SK-N-SH treated with all-trans-retinoic acid at 6 μM for 48 hours (cell line): ENCODE measurements around the gene SLC27A5.
A peak's percentile ranks its signal among the peaks of the same experiment; 100 is the strongest.

Experiments used
- ATAC-seq: fragments of 200-7000 bp; cut with Tn5 transposase; 3 replicates; pipeline ENCODE4 v1.9.1; 2020; ENCODE audit warnings: mild to moderate bottlenecking, moderate library complexity
- ARNTL ChIP-seq: fragments of 450-650 bp; formaldehyde crosslinking; IDR thresholded peaks from 2 replicates; pipeline ENCODE4 v1.5.0; 2020; ENCODE audit warnings: low read depth, mild to moderate bottlenecking, moderate library complexity, borderline replicate concordance
- BACH2 ChIP-seq: fragments of 250-450 bp; sonication (Bioruptor Pico); IDR thresholded peaks from 2 replicates; pipeline ENCODE4 v1.9.0; 2021; ENCODE audit warnings: mild to moderate bottlenecking, borderline replicate concordance
- CSDC2 ChIP-seq: fragments of 250-450 bp; sonication (Bioruptor Pico); IDR thresholded peaks from 2 replicates; pipeline ENCODE4 v1.5.0; 2020; ENCODE audit warnings: mild to moderate bottlenecking, moderate library complexity
- ESRRG ChIP-seq: fragments of 250-450 bp; sonication (Bioruptor Pico); IDR thresholded peaks from 2 replicates; pipeline ENCODE4 v1.6.1; 2021; ENCODE audit warnings: mild to moderate bottlenecking
- GLIS3 ChIP-seq: fragments of 250-450 bp; sonication (Bioruptor Pico); IDR thresholded peaks from 2 replicates; pipeline ENCODE4 v1.5.0; 2020; ENCODE audit warnings: mild to moderate bottlenecking, moderate library complexity
- ISL1 ChIP-seq: fragments of 250-450 bp; sonication (Bioruptor Pico); IDR thresholded peaks from 2 replicates; pipeline ENCODE4 v2.1.2; 2022; ENCODE audit warnings: mild to moderate bottlenecking, moderate library complexity
- OSR1 ChIP-seq: fragments of 250-450 bp; sonication (Bioruptor Pico); IDR thresholded peaks from 2 replicates; pipeline ENCODE4 v1.8.0; 2022; ENCODE audit warnings: moderate library complexity, mild to moderate bottlenecking, inconsistent platforms
- POU6F1 ChIP-seq: fragments of 250-450 bp; sonication (Bioruptor Pico); IDR thresholded peaks from 2 replicates; pipeline ENCODE4 v1.8.0; 2021; ENCODE audit warnings: low read depth, mild to moderate bottlenecking, moderate library complexity, borderline replicate concordance
- PPARA ChIP-seq: fragments of 250-450 bp; sonication (Bioruptor Pico); IDR thresholded peaks from 2 replicates; pipeline ENCODE4 v1.5.0; 2020; ENCODE audit warnings: mild to moderate bottlenecking, borderline replicate concordance
- RARB ChIP-seq: fragments of 250-450 bp; sonication (Bioruptor Pico); IDR thresholded peaks from 2 replicates; pipeline ENCODE4 v1.8.0; 2021; ENCODE audit warnings: mild to moderate bottlenecking, moderate library complexity
- SNAI2 ChIP-seq: fragments of 250-450 bp; sonication (Bioruptor Pico); IDR thresholded peaks from 2 replicates; pipeline ENCODE4 v1.5.0; 2020; ENCODE audit warnings: mild to moderate bottlenecking, moderate library complexity
- TCF4 ChIP-seq: fragments of 250-450 bp; sonication (Bioruptor Pico); IDR thresholded peaks from 2 replicates; pipeline ENCODE4 v1.8.0; 2021; ENCODE audit warnings: mild to moderate bottlenecking, moderate library complexity, borderline replicate concordance
- TOX ChIP-seq: fragments of 250-450 bp; sonication (Bioruptor Pico); IDR thresholded peaks from 2 replicates; pipeline ENCODE4 v1.8.0; 2021; ENCODE audit warnings: mild to moderate bottlenecking, moderate library complexity, borderline replicate concordance
- TSHZ2 ChIP-seq: fragments of 250-450 bp; sonication (Bioruptor Pico); IDR thresholded peaks from 2 replicates; pipeline ENCODE4 v1.5.0; 2020; ENCODE audit warnings: mild to moderate bottlenecking, moderate library complexity
- ZC3H10 ChIP-seq: fragments of 250-450 bp; sonication (Bioruptor Pico); IDR thresholded peaks from 2 replicates; pipeline ENCODE4 v1.5.1; 2021; ENCODE audit warnings: mild to moderate bottlenecking, moderate library complexity
- ZFP3 ChIP-seq: fragments of 250-450 bp; sonication (Bioruptor Pico); IDR thresholded peaks from 2 replicates; pipeline ENCODE4 v1.5.0; 2020; ENCODE audit warnings: mild to moderate bottlenecking, moderate library complexity
- ZFP30 ChIP-seq: fragments of 450-650 bp; formaldehyde crosslinking; IDR thresholded peaks from 2 replicates; pipeline ENCODE4 v1.5.0; 2022; ENCODE audit warnings: mild to moderate bottlenecking, moderate library complexity
- ZNF565 ChIP-seq: fragments of 450-650 bp; formaldehyde crosslinking; conservative IDR thresholded peaks from 2 replicates; pipeline ENCODE4 v1.5.0; 2020; ENCODE audit warnings: low read depth, mild to moderate bottlenecking, moderate library complexity
- ZNF70 ChIP-seq: fragments of 450-650 bp; formaldehyde crosslinking; IDR thresholded peaks from 2 replicates; pipeline ENCODE4 v1.5.0; 2020; ENCODE audit warnings: mild to moderate bottlenecking, moderate library complexity
- ZNF8 ChIP-seq: fragments of 450-650 bp; formaldehyde crosslinking; IDR thresholded peaks from 2 replicates; pipeline ENCODE4 v1.5.0; 2020; ENCODE audit warnings: mild to moderate bottlenecking, moderate library complexity
- TF ChIP-seq, protein P1 (sequence below): fragments of 250-450 bp; sonication (Bioruptor Pico); IDR thresholded peaks from 2 replicates; pipeline ENCODE4 v1.5.1; 2021; ENCODE audit warnings: mild to moderate bottlenecking, moderate library complexity
- TF ChIP-seq, protein P2 (sequence below): fragments of 250-450 bp; sonication (Bioruptor Pico); IDR thresholded peaks from 2 replicates; pipeline ENCODE4 v1.8.0; 2020; ENCODE audit warnings: mild to moderate bottlenecking, moderate library complexity, borderline replicate concordance
- TF ChIP-seq, protein P3 (sequence below): fragments of 250-450 bp; sonication (Bioruptor Pico); IDR thresholded peaks from 2 replicates; pipeline ENCODE4 v1.5.1; 2020; ENCODE audit warnings: low read depth, mild to moderate bottlenecking, moderate library complexity

The SLC27A5 gene

DNA sequence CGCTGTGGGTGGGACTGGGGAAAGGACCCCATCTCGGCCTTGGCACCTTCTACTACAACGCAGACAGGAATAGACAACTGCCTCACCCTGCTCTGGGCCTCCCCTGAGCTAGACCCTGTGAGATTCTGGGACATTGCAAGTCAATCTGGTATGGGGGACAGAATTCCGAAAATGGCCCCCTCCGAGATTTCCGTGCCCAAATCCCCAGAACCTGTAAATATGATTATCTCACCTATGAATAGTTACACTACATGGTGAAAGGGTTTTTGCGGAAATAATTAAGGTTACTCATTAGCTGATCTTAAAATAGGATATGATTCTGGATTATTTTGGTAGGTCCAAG is 8.4 kb upstream of the SLC27A5 start:
- ATAC-seq = no peak
- no peak for TF ChIP-seq ARNTL
- TF ChIP-seq, all 23 proteins: peak for 0

DNA sequence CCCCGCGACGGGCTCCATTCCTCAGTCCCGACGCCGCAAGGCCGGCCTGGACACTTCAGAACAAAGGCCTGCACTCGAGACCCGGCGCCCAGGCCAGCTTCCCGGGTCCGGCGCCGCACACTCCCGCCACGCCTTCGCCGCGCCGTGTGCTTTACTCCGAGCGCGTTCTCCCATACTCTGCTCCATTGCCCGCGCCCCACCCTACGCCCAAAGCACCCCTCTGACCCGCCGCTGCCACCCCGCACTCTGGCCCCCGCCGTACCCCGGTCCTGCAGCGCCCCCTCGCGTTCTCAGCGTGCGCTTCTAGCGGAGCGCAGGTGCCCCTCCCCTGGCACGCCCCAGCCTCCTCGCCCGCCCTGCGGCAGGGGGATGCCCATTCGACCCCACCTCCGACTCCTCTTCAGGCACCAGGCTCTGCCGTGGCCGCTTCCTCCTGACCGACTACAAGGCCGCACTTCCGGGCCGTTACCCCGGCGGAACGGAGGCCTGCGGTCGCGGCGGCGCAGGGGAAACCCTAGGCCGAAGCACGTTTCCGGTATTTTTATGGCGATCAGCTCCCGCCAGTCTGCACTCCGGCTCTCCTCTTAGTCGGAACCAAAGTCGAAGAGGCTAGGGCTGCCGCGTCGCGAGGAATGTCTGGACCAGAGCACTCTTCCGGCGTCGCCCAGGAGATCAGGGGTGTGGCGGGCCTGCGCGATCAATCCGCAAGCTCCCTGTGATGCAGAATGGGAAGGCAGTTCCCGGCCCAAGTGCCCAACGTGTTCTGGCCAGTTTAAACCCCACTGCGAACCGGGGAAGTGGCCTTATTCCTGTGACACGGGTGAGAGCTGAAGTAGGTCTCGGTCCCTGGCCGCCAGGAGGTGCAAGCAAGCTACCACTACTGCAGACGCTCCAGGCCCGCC is 7.8 kb upstream of the SLC27A5 start, which contains the start of gene ZBTB45:
Gene ZBTB45, minus strand, starts transcription at position 456 of the 902 bp plus-strand sequence. CDS start 2,137 bp downstream, outside the sequence.
- 0 out of 2 replicates have a peak, but pooled peaks have one; percentile 3 for TF ChIP-seq ZNF8
- TF ChIP-seq TCF4 (CRISPR knock-in tag) = no peak
- peak; percentile 52; the same call in 1 of the 2 replicates for TF ChIP-seq ZNF70
- TF ChIP-seq BACH2 (CRISPR knock-in tag) = no peak
- TF ChIP-seq ESRRG = no peak
- no peak for TF ChIP-seq SNAI2 (CRISPR knock-in tag)
- TF ChIP-seq, protein P1, sequence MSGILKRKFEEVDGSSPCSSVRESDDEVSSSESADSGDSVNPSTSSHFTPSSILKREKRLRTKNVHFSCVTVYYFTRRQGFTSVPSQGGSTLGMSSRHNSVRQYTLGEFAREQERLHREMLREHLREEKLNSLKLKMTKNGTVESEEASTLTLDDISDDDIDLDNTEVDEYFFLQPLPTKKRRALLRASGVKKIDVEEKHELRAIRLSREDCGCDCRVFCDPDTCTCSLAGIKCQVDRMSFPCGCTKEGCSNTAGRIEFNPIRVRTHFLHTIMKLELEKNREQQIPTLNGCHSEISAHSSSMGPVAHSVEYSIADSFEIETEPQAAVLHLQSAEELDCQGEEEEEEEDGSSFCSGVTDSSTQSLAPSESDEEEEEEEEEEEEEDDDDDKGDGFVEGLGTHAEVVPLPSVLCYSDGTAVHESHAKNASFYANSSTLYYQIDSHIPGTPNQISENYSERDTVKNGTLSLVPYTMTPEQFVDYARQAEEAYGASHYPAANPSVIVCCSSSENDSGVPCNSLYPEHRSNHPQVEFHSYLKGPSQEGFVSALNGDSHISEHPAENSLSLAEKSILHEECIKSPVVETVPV (CRISPR knock-in tag) = peak; percentile 62; the same call in 1 of the 2 replicates
- no peak for TF ChIP-seq ISL1 (CRISPR knock-in tag)
- no peak for TF ChIP-seq CSDC2 (CRISPR knock-in tag)
- TF ChIP-seq ARNTL = no peak
- TF ChIP-seq POU6F1 (CRISPR knock-in tag) = 0 out of 2 replicates have a peak, but pooled peaks have one; percentile 53
- TF ChIP-seq, protein P2, sequence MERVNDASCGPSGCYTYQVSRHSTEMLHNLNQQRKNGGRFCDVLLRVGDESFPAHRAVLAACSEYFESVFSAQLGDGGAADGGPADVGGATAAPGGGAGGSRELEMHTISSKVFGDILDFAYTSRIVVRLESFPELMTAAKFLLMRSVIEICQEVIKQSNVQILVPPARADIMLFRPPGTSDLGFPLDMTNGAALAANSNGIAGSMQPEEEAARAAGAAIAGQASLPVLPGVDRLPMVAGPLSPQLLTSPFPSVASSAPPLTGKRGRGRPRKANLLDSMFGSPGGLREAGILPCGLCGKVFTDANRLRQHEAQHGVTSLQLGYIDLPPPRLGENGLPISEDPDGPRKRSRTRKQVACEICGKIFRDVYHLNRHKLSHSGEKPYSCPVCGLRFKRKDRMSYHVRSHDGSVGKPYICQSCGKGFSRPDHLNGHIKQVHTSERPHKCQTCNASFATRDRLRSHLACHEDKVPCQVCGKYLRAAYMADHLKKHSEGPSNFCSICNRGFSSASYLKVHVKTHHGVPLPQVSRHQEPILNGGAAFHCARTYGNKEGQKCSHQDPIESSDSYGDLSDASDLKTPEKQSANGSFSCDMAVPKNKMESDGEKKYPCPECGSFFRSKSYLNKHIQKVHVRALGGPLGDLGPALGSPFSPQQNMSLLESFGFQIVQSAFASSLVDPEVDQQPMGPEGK = 0 out of 2 replicates have a peak, but pooled peaks have one; percentile 65
- TF ChIP-seq ZC3H10 (CRISPR knock-in tag) = no peak
- TF ChIP-seq, protein P3, sequence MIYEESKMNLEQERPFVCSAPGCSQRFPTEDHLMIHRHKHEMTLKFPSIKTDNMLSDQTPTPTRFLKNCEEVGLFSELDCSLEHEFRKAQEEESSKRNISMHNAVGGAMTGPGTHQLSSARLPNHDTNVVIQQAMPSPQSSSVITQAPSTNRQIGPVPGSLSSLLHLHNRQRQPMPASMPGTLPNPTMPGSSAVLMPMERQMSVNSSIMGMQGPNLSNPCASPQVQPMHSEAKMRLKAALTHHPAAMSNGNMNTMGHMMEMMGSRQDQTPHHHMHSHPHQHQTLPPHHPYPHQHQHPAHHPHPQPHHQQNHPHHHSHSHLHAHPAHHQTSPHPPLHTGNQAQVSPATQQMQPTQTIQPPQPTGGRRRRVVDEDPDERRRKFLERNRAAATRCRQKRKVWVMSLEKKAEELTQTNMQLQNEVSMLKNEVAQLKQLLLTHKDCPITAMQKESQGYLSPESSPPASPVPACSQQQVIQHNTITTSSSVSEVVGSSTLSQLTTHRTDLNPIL (CRISPR knock-in tag) = no peak
- TF ChIP-seq TOX (CRISPR knock-in tag) = no peak
- TF ChIP-seq ZFP30 = no peak
- no peak for TF ChIP-seq PPARA (CRISPR knock-in tag)
- no peak for TF ChIP-seq TSHZ2
- peak; percentile 98 for TF ChIP-seq ZFP3 (CRISPR knock-in tag)
- TF ChIP-seq RARB (CRISPR knock-in tag) = no peak
- no peak for TF ChIP-seq ZNF565
- TF ChIP-seq OSR1 = no peak
- TF ChIP-seq GLIS3 (CRISPR knock-in tag) = no peak

GRCh38 chr19:58519087-58519354 is 7.2 kb upstream of the SLC27A5 start:
- ATAC-seq = peak; percentile 69
- TF ChIP-seq, protein P2 = no peak
- TF ChIP-seq RARB (CRISPR knock-in tag) = no peak
- no peak for TF ChIP-seq ZNF70
- TF ChIP-seq ESRRG = no peak
- TF ChIP-seq BACH2 (CRISPR knock-in tag) = no peak
- TF ChIP-seq OSR1 = no peak
- no peak for TF ChIP-seq TOX (CRISPR knock-in tag)
- no peak for TF ChIP-seq PPARA (CRISPR knock-in tag)
- no peak for TF ChIP-seq ARNTL
- TF ChIP-seq, protein P1 (CRISPR knock-in tag) = no peak
- TF ChIP-seq SNAI2 (CRISPR knock-in tag) = no peak
- TF ChIP-seq ISL1 (CRISPR knock-in tag) = no peak
- no peak for TF ChIP-seq ZNF565
- no peak for TF ChIP-seq TCF4 (CRISPR knock-in tag)

More for the DNA sequence above, 7.8 kb upstream of the SLC27A5 start, which contains the start of gene ZBTB45:
- ATAC-seq = peak; percentile 90
